AG04450 (cell line): Measurements from ENCODE around the gene TSFM. TPM values are rescaled to one million over a fixed set of nuclear protein-coding genes. Genes with fewer than 3 reads are reported as not detected.
A peak's percentile ranks its signal among the peaks of the same experiment; 100 is the strongest.

Source experiments
- CTCF ChIA-PET: fragments of 300-600, 350-600 bp; formaldehyde crosslinking; extraction: SDS; loops from one replicate; lab custom pipeline; 2022; ENCODE audit warnings: antibody characterized with exemption, inconsistent platforms; lab: Charles Lee
- POLR2A ChIA-PET: fragments of 350-600 bp; formaldehyde crosslinking; extraction: SDS; loops from one replicate; lab custom pipeline; 2021; ENCODE audit warnings: antibody characterized with exemption, inconsistent platforms; lab: Yijun Ruan, JAX
- DNase-seq: peaks from one replicate; pipeline ENCODE4 v3.0.0-alpha.2; 2011; ENCODE audit warnings: low read depth, low spot score
- H3K27ac ChIP-seq: one replicate; pipeline ENCODE4 v1.5.1; 2012; ENCODE audit warnings: low read depth, low read length, control low read depth
- H3K27me3 ChIP-seq: one replicate; pipeline ENCODE4 v1.6.0; 2012; ENCODE audit warnings: low read length; ENCODE audit not compliant: control insufficient read depth, insufficient read depth
- H3K4me3 ChIP-seq: 2 replicates; pipeline ENCODE4 v1.5.1; 2011; ENCODE audit warnings: mild to moderate bottlenecking, low read depth, low read length, control low read depth
- H3K9me3 ChIP-seq: 2 replicates; pipeline ENCODE4 v1.5.1; 2012; ENCODE audit warnings: low read length; ENCODE audit not compliant: control insufficient read depth, insufficient read depth
- polyA plus RNA-seq: library from polyadenylated mRNA; depleted of rRNA; stranded (reverse); fragments of >200 nt; gene quantifications from 2 replicates; pipeline ENCODE4 v1.2.3, GENCODE V29; 2011
- TF ChIP-seq, protein P1 (sequence below): IDR thresholded peaks from 2 replicates; pipeline ENCODE4 v1.5.1; 2011; ENCODE audit warnings: low read depth, low read length, control low read depth, inconsistent platforms

TSFM gene
- polyA plus RNA-seq, 1 experiment, result 22.3 TPM

DNA sequence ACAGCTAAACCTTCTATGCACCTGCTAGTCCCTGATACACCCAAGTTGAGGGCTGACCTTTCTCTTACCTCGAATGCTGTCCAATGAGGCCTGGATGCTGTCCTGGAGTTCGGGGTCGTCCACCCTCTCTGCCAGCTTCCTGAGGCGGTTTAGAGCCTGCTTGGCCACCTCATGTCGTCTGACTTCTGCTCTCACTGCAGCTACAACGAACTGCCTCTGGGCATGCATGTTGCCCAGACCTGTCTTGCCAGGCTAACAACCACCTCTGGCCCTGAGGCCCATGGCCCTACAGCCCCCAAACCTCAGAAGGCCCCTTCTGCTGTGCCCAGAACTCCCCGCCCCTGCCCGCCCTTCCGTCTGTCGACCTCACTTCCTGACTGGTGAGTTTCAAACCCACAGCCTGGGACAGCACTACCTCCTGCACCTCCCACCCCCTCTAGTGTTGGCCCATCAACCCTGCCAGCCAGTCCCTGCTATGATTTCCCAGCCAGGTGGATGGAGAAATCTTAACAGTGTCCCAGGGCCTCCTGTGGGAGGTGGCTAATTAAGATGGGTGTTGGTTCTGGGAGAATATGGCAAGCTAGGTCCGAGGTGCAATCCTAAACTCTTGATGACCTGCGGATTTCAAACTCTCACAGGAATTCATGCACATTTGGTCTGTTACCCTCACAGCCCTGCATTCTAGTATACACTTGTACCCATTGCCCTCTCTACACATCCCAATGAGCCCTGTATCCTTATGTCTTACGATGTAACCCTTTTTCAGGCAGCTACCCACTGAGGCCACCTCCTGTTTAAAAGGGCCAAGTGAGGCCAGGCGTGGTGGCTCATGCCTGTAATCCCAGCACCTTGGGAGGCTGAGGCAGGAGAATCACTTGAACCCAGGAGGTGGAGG is 40.5 kb upstream of the TSFM start:
- H3K27me3 ChIP-seq, result peaks cover 49% of the 10 kb centered on the region
- CTCF ChIA-PET, result interaction anchor here (1.5 to 1.7 kb wide), 3 partner anchors 14 to 158 kb away, joined by 3 to 6 read pairs (median 3); no protein-coding TSS in a partner anchor
- TF ChIP-seq, protein P1, sequence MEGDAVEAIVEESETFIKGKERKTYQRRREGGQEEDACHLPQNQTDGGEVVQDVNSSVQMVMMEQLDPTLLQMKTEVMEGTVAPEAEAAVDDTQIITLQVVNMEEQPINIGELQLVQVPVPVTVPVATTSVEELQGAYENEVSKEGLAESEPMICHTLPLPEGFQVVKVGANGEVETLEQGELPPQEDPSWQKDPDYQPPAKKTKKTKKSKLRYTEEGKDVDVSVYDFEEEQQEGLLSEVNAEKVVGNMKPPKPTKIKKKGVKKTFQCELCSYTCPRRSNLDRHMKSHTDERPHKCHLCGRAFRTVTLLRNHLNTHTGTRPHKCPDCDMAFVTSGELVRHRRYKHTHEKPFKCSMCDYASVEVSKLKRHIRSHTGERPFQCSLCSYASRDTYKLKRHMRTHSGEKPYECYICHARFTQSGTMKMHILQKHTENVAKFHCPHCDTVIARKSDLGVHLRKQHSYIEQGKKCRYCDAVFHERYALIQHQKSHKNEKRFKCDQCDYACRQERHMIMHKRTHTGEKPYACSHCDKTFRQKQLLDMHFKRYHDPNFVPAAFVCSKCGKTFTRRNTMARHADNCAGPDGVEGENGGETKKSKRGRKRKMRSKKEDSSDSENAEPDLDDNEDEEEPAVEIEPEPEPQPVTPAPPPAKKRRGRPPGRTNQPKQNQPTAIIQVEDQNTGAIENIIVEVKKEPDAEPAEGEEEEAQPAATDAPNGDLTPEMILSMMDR, result no peak
- H3K9me3 ChIP-seq, result no peaks in the 10 kb centered on the region; the same call in 1 of the 2 replicates
- no peak overlapping the region for H3K27ac ChIP-seq
- no peak overlapping the region for H3K4me3 ChIP-seq
- DNase-seq, result no peak
- POLR2A ChIA-PET, result interaction anchor here (1.4 kb wide), 1 partner anchor 16 kb away, joined by 3 read pairs; no protein-coding TSS in a partner anchor

GRCh38 chr12:57743769-57744168 is 38.8 kb upstream of the TSFM start:
- no peak overlapping the region for H3K27ac ChIP-seq
- no peaks in the 10 kb centered on the region for H3K9me3 ChIP-seq
- H3K27me3 ChIP-seq, result peaks cover 35% of the 10 kb centered on the region
- DNase-seq, result no peak
- H3K4me3 ChIP-seq, result no peak overlapping the region
- POLR2A ChIA-PET, result interaction anchor here (1.2 to 2.5 kb wide), 3 partner anchors 8 to 28 kb away, joined by 7 to 8 read pairs (median 8); partner anchors contain the start of genes EEF1AKMT3 and METTL1
- TF ChIP-seq, protein P1, result no peak
- CTCF ChIA-PET, result interaction anchor here (0.8 to 2.1 kb wide), 2 partner anchors 17 to 153 kb away, joined by 3 to 9 read pairs; no protein-coding TSS in a partner anchor

- ChIA-PET CTCF (interaction anchor here (0.8 to 2.4 kb wide), 3 partner anchors 12 to 153 kb away, joined by 3 to 10 read pairs (median 9); no protein-coding TSS in a partner anchor), POLR2A (interaction anchor here (0.6 to 2.5 kb wide), 7 partner anchors 8 to 352 kb away, joined by 3 to 8 read pairs (median 3); partner anchors contain the start of genes EEF1AKMT3 and METTL1)
- H3K27ac ChIP-seq, result peak overlapping the region; percentile 97
- DNase-seq, result no peak
- H3K9me3 ChIP-seq, result no peaks in the 10 kb centered on the region
- peaks cover 30% of the 10 kb centered on the region for H3K27me3 ChIP-seq
- TF ChIP-seq, protein P1, result no peak
- H3K4me3 ChIP-seq, result peak overlapping the region; percentile 94
These were observed 38.3 kb upstream of the TSFM start for GRCh38 chr12:57744194-57744776.

- H3K4me3 ChIP-seq, result peak within 1 kb of the TSS; percentile 94
- H3K27ac ChIP-seq, result peak within 1 kb of the TSS; percentile 97
- TF ChIP-seq, protein P1, result no peak
- CTCF ChIA-PET, result interaction anchor here (0.8 to 2.4 kb wide), 3 partner anchors 11 to 152 kb away, joined by 3 to 10 read pairs (median 9); no protein-coding TSS in a partner anchor
- peak; percentile 96 for DNase-seq
- peaks cover 24% of the 10 kb centered on the region for H3K27me3 ChIP-seq
- POLR2A ChIA-PET, result interaction anchor here (0.6 to 2.5 kb wide), 7 partner anchors 9 to 353 kb away, joined by 3 to 8 read pairs (median 3); partner anchors contain the start of genes EEF1AKMT3 and METTL1
- no peaks in the 10 kb centered on the region for H3K9me3 ChIP-seq
These were observed 37.7 kb upstream of the TSFM start, which contains the start of gene TSPAN31 for GRCh38 chr12:57744777-57745484. Gene TSPAN31, plus strand, starts transcription at chr12:57745039. Its CDS starts 116 bp downstream, at chr12:57745155.
